Measurements from ENCODE around the gene MMP11.

MMP11 gene

GRCh38 chr22:23759566-23759965 lies 13.1 kb upstream of the MMP11 start:
- no peak for DNase-seq (ENCODE audit: low read depth)

GRCh38 chr22:23760056-23760455 lies 12.6 kb upstream of the MMP11 start:
- DNase-seq (ENCODE audit: low read depth), result no peak

- DNase-seq (ENCODE audit: low read depth), result no peak
These were observed 9.6 kb upstream of the MMP11 start, which contains the start of gene C22orf15 for GRCh38 chr22:23762842-23763578. Gene C22orf15 (plus strand): TSS chr22:23762990. CDS start chr22:23763307, 317 bp downstream.

- DNase-seq (ENCODE audit: low read depth), result no peak
These were observed 9.1 kb upstream of the MMP11 start for GRCh38 chr22:23763579-23763945.

- DNase-seq (ENCODE audit: low read depth), result no peak
These were observed 8.7 kb upstream of the MMP11 start for GRCh38 chr22:23763954-23764353.

- peak; percentile 46 for DNase-seq (ENCODE audit: low read depth)
These were observed 7.5 kb upstream of the MMP11 start for GRCh38 chr22:23764899-23765881.

GRCh38 chr22:23767303-23767672 lies 5.4 kb upstream of the MMP11 start:
- no peak for DNase-seq (ENCODE audit: low read depth)

- DNase-seq (ENCODE audit: low read depth), result peak; percentile 60
These were observed 4.7 kb upstream of the MMP11 start, which contains the start of gene CHCHD10 for GRCh38 chr22:23767673-23768548. Gene CHCHD10 (minus strand): TSS chr22:23767972. CDS start chr22:23767874, 98 bp downstream.

GRCh38 chr22:23769321-23769965 lies 3.2 kb upstream of the MMP11 start:
- DNase-seq (ENCODE audit: low read depth), result no peak

GRCh38 chr22:23772315-23772648 lies 367 bp upstream of the MMP11 start:
- no peak for DNase-seq (ENCODE audit: low read depth)

- no peak for DNase-seq (ENCODE audit: low read depth)
These were observed 949 bp downstream of the MMP11 start for GRCh38 chr22:23773483-23774113.

GRCh38 chr22:23774114-23774921 lies 1.7 kb downstream of the MMP11 start:
- DNase-seq (ENCODE audit: low read depth), result no peak

- peak; percentile 82 for DNase-seq (ENCODE audit: low read depth)
These were observed 2.3 kb downstream of the MMP11 start for GRCh38 chr22:23774922-23775436.

- DNase-seq (ENCODE audit: low read depth), result no peak
These were observed 3.2 kb downstream of the MMP11 start for GRCh38 chr22:23775779-23776375.

- no peak for DNase-seq (ENCODE audit: low read depth)
These were observed 5.3 kb downstream of the MMP11 start for GRCh38 chr22:23777776-23778576.

GRCh38 chr22:23778577-23778900 lies 5.9 kb downstream of the MMP11 start:
- no peak for DNase-seq (ENCODE audit: low read depth)

- DNase-seq (ENCODE audit: low read depth), result no peak
These were observed 6.4 kb downstream of the MMP11 start for GRCh38 chr22:23779083-23779482.

- DNase-seq (ENCODE audit: low read depth), result no peak
These were observed 7.1 kb downstream of the MMP11 start for GRCh38 chr22:23779731-23780130.

All from amniotic epithelial cell (primary cell).